ENCODE data around the gene SAXO1.
"Not testable (repeated sequence)": the region's sequence is repeated elsewhere in the genome, so short reads cannot be mapped to it uniquely, and the experiment has no call there.

Gene SAXO1

GRCh38 chr9:19026375-19026774 lies 6.6 kb downstream of the SAXO1 start:
- no peak for TF ChIP-seq POLR2A (IDR thresholded peaks at IDR 0.05; ENCODE audit: low read length)
- no peak for TF ChIP-seq GATA1 (IDR thresholded peaks at IDR 0.05; ENCODE audit: low read depth, low read length)
- DNase-seq, result no peak

DNA sequence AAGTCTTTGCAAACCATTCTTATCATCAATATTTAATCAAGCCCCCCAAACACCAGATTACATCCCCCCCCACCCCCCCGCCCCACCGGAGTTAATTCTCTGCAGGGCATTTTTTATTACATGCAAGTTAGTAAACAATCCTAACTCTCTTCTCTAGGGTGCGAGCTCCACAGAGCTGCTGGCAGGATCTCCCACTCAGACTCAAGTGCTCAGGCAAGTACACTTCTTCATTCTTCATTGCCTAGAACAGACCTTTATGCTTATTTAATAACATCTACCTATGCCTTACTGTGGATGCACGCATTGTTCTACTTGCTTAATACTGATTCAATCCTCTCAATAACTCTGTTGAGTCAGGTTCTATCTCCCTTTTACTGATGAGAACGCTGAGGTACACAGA lies 9.9 kb downstream of the SAXO1 start:
- TF ChIP-seq GATA1 (IDR thresholded peaks at IDR 0.05; ENCODE audit: low read depth, low read length), result no peak
- no peak for TF ChIP-seq POLR2A (IDR thresholded peaks at IDR 0.05; ENCODE audit: low read length)
- DNase-seq, result no peak

DNA sequence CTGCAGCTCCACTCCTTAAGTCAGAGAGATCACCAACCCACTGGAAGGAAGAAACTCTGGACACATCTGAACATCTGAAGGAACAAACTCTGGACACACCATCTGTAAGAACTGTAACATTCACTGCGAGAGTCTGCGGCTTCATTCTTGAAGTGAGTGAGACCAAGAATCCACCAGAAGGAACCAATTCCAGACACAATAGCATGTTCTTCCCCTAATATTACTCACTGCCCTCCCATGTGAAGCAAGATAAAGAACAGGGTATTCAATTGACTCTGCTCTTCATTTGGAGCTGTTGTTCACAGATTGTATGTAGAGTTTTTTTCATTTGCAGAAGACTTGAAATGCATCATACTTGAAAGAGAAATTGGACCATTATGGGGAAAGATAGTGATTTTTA lies 10.8 kb downstream of the SAXO1 start:
- no peak for DNase-seq
- TF ChIP-seq GATA1 (IDR thresholded peaks at IDR 0.05; ENCODE audit: low read depth, low read length) (no peak), POLR2A (IDR thresholded peaks at IDR 0.05; ENCODE audit: low read length) (no peak)

DNA sequence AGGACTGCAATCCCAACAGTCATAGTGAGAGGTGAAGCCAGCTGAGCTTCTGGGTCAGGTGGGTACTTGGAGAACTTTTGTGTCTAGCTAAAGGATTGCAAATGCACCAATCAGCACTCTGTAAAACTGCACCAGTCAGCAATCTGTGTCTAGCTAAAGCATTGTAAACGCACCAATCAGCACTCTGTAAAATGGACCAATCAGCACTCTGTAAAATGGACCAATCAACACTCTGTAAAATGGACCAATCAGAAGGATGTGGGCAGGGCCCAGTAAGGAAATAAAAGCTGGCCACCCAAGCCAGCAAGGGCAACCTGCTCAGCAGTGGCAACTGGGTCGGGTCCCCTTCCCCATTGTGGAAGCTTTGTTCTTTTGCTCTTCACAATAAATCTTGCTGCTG lies 11.4 kb downstream of the SAXO1 start:
- not testable (repeated sequence) for DNase-seq

DNA sequence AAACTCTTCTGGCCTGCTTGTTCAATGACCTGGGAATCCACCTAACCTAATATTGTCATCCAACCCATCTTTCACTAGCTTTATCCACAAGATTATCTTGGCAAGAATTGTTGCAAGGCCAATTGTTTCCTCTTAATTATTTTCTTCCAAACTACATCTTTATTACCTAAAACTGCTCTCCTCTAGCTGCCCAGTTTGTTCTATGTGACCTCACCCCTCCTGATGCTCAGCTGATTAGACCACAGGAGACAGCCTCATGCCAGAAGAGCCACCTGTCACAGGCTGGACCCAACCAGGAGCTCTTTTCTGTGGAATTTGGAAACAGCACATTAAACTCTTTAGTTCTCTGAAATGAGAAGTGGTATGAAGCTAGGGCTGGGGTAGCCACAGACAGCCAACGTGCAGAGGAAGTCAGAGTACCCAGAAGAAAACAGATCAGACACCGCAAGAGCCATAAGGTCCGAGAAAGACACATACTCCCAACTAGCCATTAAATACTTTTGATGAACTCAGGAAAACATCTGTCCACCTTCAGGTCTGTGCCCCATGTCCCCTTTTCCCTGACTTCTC lies 12.0 kb downstream of the SAXO1 start:
- TF ChIP-seq GATA1 (IDR thresholded peaks at IDR 0.05; ENCODE audit: low read depth, low read length) (no peak), POLR2A (IDR thresholded peaks at IDR 0.05; ENCODE audit: low read length) (no peak)
- DNase-seq, result no peak

GRCh38 chr9:19018201-19018600 lies 14.8 kb downstream of the SAXO1 start:
- no peak for DNase-seq

GRCh38 chr9:19009391-19009965 lies 23.5 kb downstream of the SAXO1 start:
- TF ChIP-seq GATA1 (IDR thresholded peaks at IDR 0.05; ENCODE audit: low read depth, low read length) (no peak), POLR2A (IDR thresholded peaks at IDR 0.05; ENCODE audit: low read length) (no peak)
- no peak for DNase-seq

More at GRCh38 chr9:19018201-19018600, 14.8 kb downstream of the SAXO1 start:
- TF ChIP-seq POLR2A (IDR thresholded peaks at IDR 0.05; ENCODE audit: low read length) (no peak), GATA1 (IDR thresholded peaks at IDR 0.05; ENCODE audit: low read depth, low read length) (no peak)

- TF ChIP-seq POLR2A (IDR thresholded peaks at IDR 0.05; ENCODE audit: low read length) (no peak), GATA1 (IDR thresholded peaks at IDR 0.05; ENCODE audit: low read depth, low read length) (no peak)
Measured at GRCh38 chr9:19000133-19000532, 32.9 kb downstream of the SAXO1 start.

DNA sequence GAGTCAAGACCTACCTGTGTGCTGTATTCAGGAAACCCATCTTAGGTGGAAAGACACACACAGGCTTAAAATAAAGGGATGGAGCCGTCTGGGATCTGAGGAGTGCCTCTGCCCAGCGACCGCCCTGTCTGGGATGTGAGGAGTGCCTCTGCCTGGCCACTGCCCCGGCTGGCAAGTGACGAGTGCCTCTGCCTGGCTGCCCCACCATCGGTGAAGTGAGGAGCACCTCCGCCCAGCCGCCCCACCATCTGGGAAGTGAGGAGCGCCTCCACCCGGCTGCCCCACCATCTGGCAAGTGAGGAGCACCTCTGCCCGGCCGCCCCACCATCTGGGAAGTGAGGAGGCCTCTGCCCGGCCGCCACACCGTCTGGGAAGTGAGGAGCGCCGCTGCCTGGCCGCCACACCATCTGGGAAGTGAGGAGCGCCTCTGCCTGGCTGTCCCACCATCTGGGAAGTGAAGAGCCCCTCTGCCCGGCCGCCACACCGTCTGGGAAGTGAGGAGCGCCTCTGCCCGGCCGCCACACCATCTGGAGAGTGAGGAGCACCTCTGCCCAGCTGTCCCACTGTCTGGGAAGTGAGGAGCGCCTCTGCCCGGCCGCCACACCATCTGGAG lies 33.7 kb downstream of the SAXO1 start:
- no peak for DNase-seq
- TF ChIP-seq POLR2A (IDR thresholded peaks at IDR 0.05; ENCODE audit: low read length) (no peak), GATA1 (IDR thresholded peaks at IDR 0.05; ENCODE audit: low read depth, low read length) (no peak)

More at GRCh38 chr9:19000133-19000532, 32.9 kb downstream of the SAXO1 start:
- DNase-seq, result no peak

DNA sequence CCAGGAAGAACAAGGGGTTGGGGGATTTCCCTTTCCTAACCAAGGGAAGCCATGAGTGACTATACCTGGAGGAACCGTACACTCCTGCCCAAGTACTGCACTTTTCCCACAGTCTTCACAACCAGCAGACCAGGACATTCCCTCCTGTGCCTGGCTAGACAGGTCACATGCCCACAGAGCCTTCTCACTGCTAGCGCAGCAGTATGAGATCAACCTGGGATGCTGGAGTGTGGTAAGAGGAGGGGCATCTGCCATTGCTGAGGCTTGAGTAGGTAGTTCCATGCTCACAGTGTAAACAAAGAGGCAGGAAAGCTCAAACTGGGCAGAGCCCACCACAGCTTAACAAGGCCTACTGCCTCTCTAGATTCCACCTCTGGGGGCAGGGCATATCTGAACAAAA lies 35.9 kb downstream of the SAXO1 start:
- no peak for TF ChIP-seq POLR2A (IDR thresholded peaks at IDR 0.05; ENCODE audit: low read length)
- TF ChIP-seq GATA1 (IDR thresholded peaks at IDR 0.05; ENCODE audit: low read depth, low read length), result no peak
- no peak for DNase-seq

DNA sequence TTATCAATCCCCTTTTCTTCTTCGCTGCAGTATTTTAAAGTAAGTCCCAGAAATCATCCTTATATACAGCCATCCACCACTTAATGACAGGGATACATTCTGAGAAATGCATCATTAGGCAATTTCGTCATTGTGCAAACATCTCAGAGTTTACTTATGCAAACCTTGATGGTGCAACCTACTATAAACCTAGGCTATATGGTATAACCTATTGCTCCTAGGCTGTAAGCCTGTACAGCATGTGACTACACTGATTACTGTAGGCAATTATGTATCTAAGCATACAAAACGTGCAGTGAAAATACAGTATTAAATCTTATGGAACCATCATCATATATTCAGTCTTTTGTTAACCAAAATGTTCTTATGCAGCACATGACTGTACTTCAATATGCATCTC lies 36.8 kb downstream of the SAXO1 start:
- TF ChIP-seq POLR2A (IDR thresholded peaks at IDR 0.05; ENCODE audit: low read length), result no peak
- no peak for TF ChIP-seq GATA1 (IDR thresholded peaks at IDR 0.05; ENCODE audit: low read depth, low read length)
- DNase-seq, result no peak

GRCh38 chr9:18994263-18994916 lies 38.6 kb downstream of the SAXO1 start:
- TF ChIP-seq POLR2A (IDR thresholded peaks at IDR 0.05; ENCODE audit: low read length), result no peak
- TF ChIP-seq GATA1 (IDR thresholded peaks at IDR 0.05; ENCODE audit: low read depth, low read length), result no peak
- DNase-seq, result no peak

GRCh38 chr9:18991197-18991596 lies 41.8 kb downstream of the SAXO1 start:
- DNase-seq, result not testable (repeated sequence)

- TF ChIP-seq GATA1 (IDR thresholded peaks at IDR 0.05; ENCODE audit: low read depth, low read length) (no peak), POLR2A (IDR thresholded peaks at IDR 0.05; ENCODE audit: low read length) (no peak)
- no peak for DNase-seq
Measured at GRCh38 chr9:18990494-18990893, 42.5 kb downstream of the SAXO1 start.

- TF ChIP-seq POLR2A (IDR thresholded peaks at IDR 0.05; ENCODE audit: low read length), result no peak
- TF ChIP-seq GATA1 (IDR thresholded peaks at IDR 0.05; ENCODE audit: low read depth, low read length), result no peak
- DNase-seq, result no peak
Measured at GRCh38 chr9:18989865-18990264, 43.1 kb downstream of the SAXO1 start.

Data from erythroblast (primary cell).